Stimulated activated CD8-positive, alpha-beta memory T cell treated with anti-CD3 and anti-CD28 coated beads, Interleukin-2, amount 100 ng/mL, for 1 hour (primary cell): ENCODE data around the gene CEP250.
"Not testable (repeated sequence)": the region's sequence is repeated elsewhere in the genome, so short reads cannot be mapped to it uniquely, and the experiment has no call there.

ENCODE experiments used
- DNase-seq, 2 donors: peaks; one replicate each; pipeline ENCODE4 v3.0.0-alpha.2; 2020; ENCODE audit warnings: low read depth in 2 of 2

CEP250 gene

GRCh38 chr20:35454881-35455609 lies at the start of gene CEP250:
CEP250 (plus strand) TSS chr20:35455598; CDS start chr20:35462368, 6,770 bp downstream.
- peak; percentile 82 to 91 for DNase-seq

- DNase-seq = no peak
Measured at GRCh38 chr20:35405775-35406174, 49.6 kb upstream of the CEP250 start.

- no peak for DNase-seq
Measured at GRCh38 chr20:35408270-35408669, 47.1 kb upstream of the CEP250 start.

- no peak for DNase-seq
Measured at GRCh38 chr20:35409542-35409941, 45.9 kb upstream of the CEP250 start.

- DNase-seq = no peak
Measured at GRCh38 chr20:35410613-35411012, 44.8 kb upstream of the CEP250 start.

- no peak for DNase-seq
Measured at GRCh38 chr20:35421322-35421721, 34.1 kb upstream of the CEP250 start.

GRCh38 chr20:35431621-35432429 lies 23.6 kb upstream of the CEP250 start:
- no peak for DNase-seq

GRCh38 chr20:35432430-35432735 lies 23.0 kb upstream of the CEP250 start:
- DNase-seq = no peak

- no peak for DNase-seq
Measured at GRCh38 chr20:35433337-35433736, 22.1 kb upstream of the CEP250 start.

GRCh38 chr20:35434085-35435005 lies 21.1 kb upstream of the CEP250 start:
- no peak for DNase-seq

- DNase-seq = no peak
Measured at GRCh38 chr20:35436177-35436573, 19.2 kb upstream of the CEP250 start.

- DNase-seq = no peak
Measured at GRCh38 chr20:35437599-35437998, 17.8 kb upstream of the CEP250 start.

- no peak for DNase-seq
Measured at GRCh38 chr20:35443003-35443402, 12.4 kb upstream of the CEP250 start.

GRCh38 chr20:35444226-35444625 lies 11.2 kb upstream of the CEP250 start:
- DNase-seq = no peak

GRCh38 chr20:35446356-35447078 lies 8.9 kb upstream of the CEP250 start:
- no peak for DNase-seq

GRCh38 chr20:35447082-35447789 lies 8.2 kb upstream of the CEP250 start:
- DNase-seq = peak; percentile 78 to 79

GRCh38 chr20:35448788-35449373 lies 6.5 kb upstream of the CEP250 start:
- no peak for DNase-seq

- not testable (repeated sequence) for DNase-seq
Measured at GRCh38 chr20:35449855-35450254, 5.5 kb upstream of the CEP250 start.

GRCh38 chr20:35451295-35451694 lies 4.1 kb upstream of the CEP250 start:
- DNase-seq = no peak

- DNase-seq = no peak
Measured at GRCh38 chr20:35453647-35454046, 1.8 kb upstream of the CEP250 start.
